HCT116 (cell line): ENCODE results near the gene RPS14.

Experiments used
- ATF3 ChIP-seq: IDR thresholded peaks from 2 replicates; pipeline ENCODE4 v1.6.1; 2012
- CEBPB ChIP-seq: IDR thresholded peaks from 2 replicates; pipeline ENCODE4 v1.6.1; 2012; ENCODE audit warnings: low read depth
- CTCF ChIP-seq, 3 experiments: fragments of 200-600 bp in 1 of 3; sonication (generic) in 1 of 3; IDR thresholded peaks in 2 of 3; conservative IDR thresholded peaks in 1 of 3; 2 replicates each; pipeline ENCODE4 v1.5.1; 2012 to 2017; ENCODE audit warnings: low read depth in 2 of 3, low read length in 2 of 3, antibody characterized with exemption in 1 of 3, borderline replicate concordance in 1 of 3, control low read depth in 1 of 3, mild to moderate bottlenecking in 1 of 3, mixed read lengths in 1 of 3, mixed run types in 1 of 3, moderate library complexity in 1 of 3; ENCODE audit not compliant: insufficient read depth in 1 of 3
- ELF1 ChIP-seq: IDR thresholded peaks from 2 replicates; pipeline ENCODE4 v1.6.1; 2012; ENCODE audit warnings: low read depth, borderline replicate concordance
- EZH2phosphoT487 ChIP-seq: fragments of 200-600 bp; IDR thresholded peaks from 2 replicates; pipeline ENCODE4 v1.6.1; 2018; ENCODE audit warnings: antibody characterized with exemption, borderline replicate concordance
- JUND ChIP-seq: IDR thresholded peaks from 2 replicates; pipeline ENCODE4 v1.6.1; 2012
- MAX ChIP-seq: IDR thresholded peaks from 2 replicates; pipeline ENCODE4 v1.6.1; 2012
- POLR2A ChIP-seq: IDR thresholded peaks from 2 replicates; pipeline ENCODE4 v1.7.0; 2011; ENCODE audit warnings: borderline replicate concordance; ENCODE audit not compliant: insufficient read depth, insufficient read length; ENCODE audit errors: extremely low read depth
- RAD21 ChIP-seq: IDR thresholded peaks from 2 replicates; pipeline ENCODE4 v1.6.1; 2012; ENCODE audit warnings: low read depth, mild to moderate bottlenecking
- REST ChIP-seq: IDR thresholded peaks from 2 replicates; pipeline ENCODE4 v1.6.1; 2012; ENCODE audit warnings: low read depth
- SIN3A ChIP-seq: IDR thresholded peaks from 2 replicates; pipeline ENCODE4 v1.6.1; 2012; ENCODE audit warnings: low read depth
- YY1 ChIP-seq: IDR thresholded peaks from 2 replicates; pipeline ENCODE4 v1.6.1; 2011; ENCODE audit warnings: low read length, low read depth, moderate library complexity, mild to moderate bottlenecking; ENCODE audit not compliant: insufficient replicate concordance; ENCODE audit errors: extremely low read depth

- TF ChIP-seq EZH2phosphoT487: no peak
- no peak for TF ChIP-seq CTCF (IDR thresholded peaks at IDR 0.05 in 2 of 3, conservative IDR thresholded peaks at IDR 0.05 in 1 of 3; ENCODE audit: borderline replicate concordance in 1 of 3, insufficient read depth in 1 of 3, low read depth in 2 of 3, low read length in 2 of 3)
- TF ChIP-seq CEBPB: no peak
- no peak for TF ChIP-seq MAX
- TF ChIP-seq ATF3: no peak
- TF ChIP-seq REST: no peak
- TF ChIP-seq POLR2A: no peak
- no peak for TF ChIP-seq SIN3A
- no peak for TF ChIP-seq ELF1
- no peak for TF ChIP-seq JUND
- no peak for TF ChIP-seq YY1
- TF ChIP-seq RAD21: no peak
Measured at GRCh38 chr5:150491876-150492275, 42.3 kb upstream of the RPS14 start.
